ENCODE results near the gene UBE2O.

Gene UBE2O

DNA sequence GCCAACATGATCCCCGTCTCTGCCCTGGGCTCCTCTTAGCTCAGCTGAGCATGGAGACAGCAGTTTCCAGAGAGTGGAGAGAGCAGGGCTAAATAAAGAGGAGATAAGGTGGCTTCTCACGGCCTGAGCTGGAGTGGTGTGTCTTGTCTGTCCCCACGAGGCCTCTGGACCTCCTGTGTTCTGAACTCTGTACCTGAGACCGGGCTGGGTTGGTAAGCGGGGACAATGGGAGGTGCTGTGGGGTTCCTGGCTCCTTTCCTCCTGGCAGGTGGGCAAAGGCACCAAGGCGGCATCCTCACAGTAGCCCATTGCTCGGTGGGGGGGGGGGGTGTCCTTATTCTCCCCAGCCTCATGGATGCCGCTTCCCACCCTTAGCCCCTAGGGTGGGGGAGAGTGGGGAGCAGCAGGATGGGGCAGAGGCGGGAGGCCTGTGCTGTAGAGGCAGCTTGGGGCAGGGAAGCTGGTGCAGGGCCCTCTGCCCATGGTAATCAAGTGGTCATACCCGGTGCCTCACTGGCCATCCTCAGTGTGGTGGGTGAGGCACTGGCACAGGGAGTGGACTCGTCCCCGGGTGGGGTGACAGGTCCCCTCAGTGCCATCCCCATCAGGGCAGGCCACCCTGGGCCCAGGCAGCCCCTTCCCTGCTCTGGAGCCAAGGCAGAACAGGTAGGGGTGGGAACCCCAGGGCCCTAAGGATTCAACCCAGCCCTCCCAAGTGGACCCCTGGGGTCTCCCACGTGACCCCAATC lies 17.2 kb upstream of the UBE2O start:
- no peak overlapping the region for H3K18ac ChIP-seq (ENCODE audit: low read depth in 1 of 2, low read length in 2 of 2)
- no peak overlapping the region for H2BK120ac ChIP-seq (ENCODE audit: low read depth, low read length)

DNA sequence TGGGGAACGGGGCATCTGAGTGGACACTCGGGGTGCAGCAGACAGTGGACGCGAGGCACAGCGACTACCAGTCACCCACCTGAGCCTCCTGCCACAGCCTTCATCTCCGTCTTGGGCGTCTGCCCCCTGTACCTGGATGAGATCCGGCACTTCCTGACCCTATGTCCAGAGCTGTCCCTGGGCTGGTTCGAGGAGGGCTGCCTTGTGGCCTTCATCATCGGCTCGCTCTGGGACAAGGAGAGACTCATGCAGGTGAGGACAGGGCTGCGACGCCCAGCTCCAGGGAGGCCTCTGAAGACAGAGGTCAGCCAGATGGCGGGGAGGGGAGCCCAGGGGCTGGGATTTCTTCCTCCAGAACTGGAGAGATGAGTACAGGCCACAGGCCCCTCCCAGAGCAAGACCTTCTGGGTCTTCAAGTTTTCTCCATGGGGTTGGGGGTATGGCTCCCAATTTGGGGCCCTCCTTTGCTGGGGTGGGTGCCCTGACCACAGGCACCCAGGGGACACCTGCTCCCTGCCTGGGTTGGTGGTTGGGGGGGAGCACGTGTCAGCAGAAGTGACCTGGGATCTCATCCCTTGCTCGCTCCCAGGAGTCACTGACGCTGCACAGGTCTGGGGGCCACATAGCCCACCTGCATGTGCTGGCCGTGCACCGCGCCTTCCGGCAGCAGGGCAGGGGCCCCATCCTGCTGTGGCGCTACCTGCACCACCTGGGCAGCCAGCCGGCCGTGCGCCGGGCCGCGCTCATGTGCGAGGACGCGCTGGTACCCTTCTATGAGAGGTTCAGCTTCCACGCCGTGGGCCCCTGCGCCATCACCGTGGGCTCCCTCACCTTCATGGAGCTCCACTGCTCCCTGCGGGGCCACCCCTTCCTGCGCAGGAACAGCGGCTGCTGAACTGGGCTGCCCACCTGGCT lies 16.4 kb upstream of the UBE2O start:
- Histone ChIP-seq H3K4me3 (ENCODE audit: insufficient read depth in 1 of 2, low read depth in 1 of 2, low read length in 2 of 2) (no peak overlapping the region), H4K8ac (ENCODE audit: low read length) (no peak overlapping the region), H3K27ac (ENCODE audit: low read length, poor library complexity, severe bottlenecking) (no peak overlapping the region), H2BK12ac (ENCODE audit: low read length in 2 of 2) (no peak overlapping the region), H3K4me1 (ENCODE audit: control insufficient read depth, insufficient read depth, low read depth, low read length) (peaks cover 9% of the 10 kb centered on the region), H3K36me3 (ENCODE audit: control insufficient read depth in 1 of 2, insufficient read depth in 2 of 2, low read depth in 1 of 2, low read length in 2 of 2) (peaks cover 0 to 57% of the 10 kb centered on the region in 2 experiments), H2AFZ (ENCODE audit: low read depth, low read length) (no peak overlapping the region), H2BK120ac (ENCODE audit: low read depth, low read length) (no peak overlapping the region), H3K18ac (ENCODE audit: low read depth in 1 of 2, low read length in 2 of 2) (no peak overlapping the region), H3K4ac (ENCODE audit: low read depth in 1 of 2, low read length in 2 of 2) (no peak overlapping the region), H3K27me3 (ENCODE audit: control insufficient read depth in 1 of 2, insufficient read depth in 1 of 2, low read length in 2 of 2) (peaks cover 0 to 51% of the 10 kb centered on the region in 2 experiments), H3K9ac (ENCODE audit: low read length) (no peak overlapping the region), H3K9me3 (ENCODE audit: control insufficient read depth, low read length) (no peaks in the 10 kb centered on the region), H2BK5ac (ENCODE audit: low read depth, low read length, poor library complexity, severe bottlenecking) (no peak overlapping the region), H3K23ac (ENCODE audit: low read length in 2 of 2) (no peak overlapping the region), H2AK5ac (ENCODE audit: low read length, severe bottlenecking) (no peak overlapping the region), H4K91ac (ENCODE audit: low read length) (no peak overlapping the region), H3K14ac (ENCODE audit: low read length in 2 of 2) (no peak overlapping the region), H3K79me1 (replicated peaks; ENCODE audit: low read length, poor library complexity, severe bottlenecking) (no peaks in the 10 kb centered on the region), H2BK15ac (ENCODE audit: low read depth, poor library complexity, severe bottlenecking) (peak overlapping the region; percentile 45), H3K4me2 (ENCODE audit: low read length, poor library complexity, severe bottlenecking) (no peak overlapping the region)
- WGBS, result 95% methylated on average over 38 of the region's 38 CpGs
- no peak for DNase-seq

More for the DNA sequence above, 17.2 kb upstream of the UBE2O start:
- peak overlapping the region; percentile 58 for H4K91ac ChIP-seq (ENCODE audit: low read length)
- H3K4ac ChIP-seq (ENCODE audit: low read depth in 1 of 2, low read length in 2 of 2), result no peak overlapping the region
- no peak overlapping the region for H4K8ac ChIP-seq (ENCODE audit: low read length)
- H2BK5ac ChIP-seq (ENCODE audit: low read depth, low read length, poor library complexity, severe bottlenecking), result no peak overlapping the region
- H3K23ac ChIP-seq (ENCODE audit: low read length in 2 of 2), result no peak overlapping the region
- H3K9ac ChIP-seq (ENCODE audit: low read length), result no peak overlapping the region
- peaks cover 0 to 51% of the 10 kb centered on the region in 2 experiments for H3K27me3 ChIP-seq (ENCODE audit: control insufficient read depth in 1 of 2, insufficient read depth in 1 of 2, low read length in 2 of 2)
- peaks cover 0 to 65% of the 10 kb centered on the region in 2 experiments for H3K36me3 ChIP-seq (ENCODE audit: control insufficient read depth in 1 of 2, insufficient read depth in 2 of 2, low read depth in 1 of 2, low read length in 2 of 2)
- no peak overlapping the region for H3K27ac ChIP-seq (ENCODE audit: low read length, poor library complexity, severe bottlenecking)
- H3K9me3 ChIP-seq (ENCODE audit: control insufficient read depth, low read length), result no peaks in the 10 kb centered on the region
- no peak overlapping the region for H3K4me2 ChIP-seq (ENCODE audit: low read length, poor library complexity, severe bottlenecking)
- no peak overlapping the region for H3K14ac ChIP-seq (ENCODE audit: low read length in 2 of 2)
- no peaks in the 10 kb centered on the region for H3K79me1 ChIP-seq (replicated peaks; ENCODE audit: low read length, poor library complexity, severe bottlenecking)
- peaks cover 9% of the 10 kb centered on the region for H3K4me1 ChIP-seq (ENCODE audit: control insufficient read depth, insufficient read depth, low read depth, low read length)
- no peak overlapping the region for H2AK5ac ChIP-seq (ENCODE audit: low read length, severe bottlenecking)
- H2AFZ ChIP-seq (ENCODE audit: low read depth, low read length), result no peak overlapping the region
- WGBS, result 90% methylated on average over 11 of the region's 13 CpGs
- no peak overlapping the region for H3K4me3 ChIP-seq (ENCODE audit: insufficient read depth in 1 of 2, low read depth in 1 of 2, low read length in 2 of 2)
- no peak overlapping the region for H2BK12ac ChIP-seq (ENCODE audit: low read length in 2 of 2)
- no peak for DNase-seq
- H2BK15ac ChIP-seq (ENCODE audit: low read depth, poor library complexity, severe bottlenecking), result no peak overlapping the region

DNA sequence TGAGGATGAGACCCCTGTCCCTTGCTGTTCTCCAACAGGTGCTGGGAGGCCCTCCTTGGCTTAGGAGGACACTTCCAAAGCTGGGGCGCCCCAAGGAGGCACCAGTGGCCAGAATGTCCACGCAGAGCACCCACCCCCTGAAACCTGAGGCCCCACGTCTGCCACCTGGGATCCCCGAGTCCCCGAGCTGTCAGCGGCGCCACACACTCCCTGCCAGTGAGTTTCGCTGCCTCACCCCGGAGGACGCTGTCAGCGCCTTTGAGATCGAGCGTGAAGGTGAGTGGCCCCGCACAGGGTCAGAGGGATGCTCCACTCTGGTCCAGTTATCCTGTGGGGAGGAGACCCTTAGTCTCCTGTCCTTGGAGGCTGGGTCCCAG lies 15.7 kb upstream of the UBE2O start:
- no peaks in the 10 kb centered on the region for H3K79me1 ChIP-seq (replicated peaks; ENCODE audit: low read length, poor library complexity, severe bottlenecking)
- H2BK5ac ChIP-seq (ENCODE audit: low read depth, low read length, poor library complexity, severe bottlenecking), result no peak overlapping the region
- H2BK15ac ChIP-seq (ENCODE audit: low read depth, poor library complexity, severe bottlenecking), result no peak overlapping the region
- no peak overlapping the region for H3K23ac ChIP-seq (ENCODE audit: low read length in 2 of 2)
- H3K4ac ChIP-seq (ENCODE audit: low read depth in 1 of 2, low read length in 2 of 2), result no peak overlapping the region
- no peaks in the 10 kb centered on the region for H3K9me3 ChIP-seq (ENCODE audit: control insufficient read depth, low read length)
- DNase-seq, result no peak
- peaks cover 9% of the 10 kb centered on the region for H3K4me1 ChIP-seq (ENCODE audit: control insufficient read depth, insufficient read depth, low read depth, low read length)
- no peak overlapping the region for H3K18ac ChIP-seq (ENCODE audit: low read depth in 1 of 2, low read length in 2 of 2)
- H2AK5ac ChIP-seq (ENCODE audit: low read length, severe bottlenecking), result no peak overlapping the region
- H3K4me3 ChIP-seq (ENCODE audit: insufficient read depth in 1 of 2, low read depth in 1 of 2, low read length in 2 of 2), result no peak overlapping the region
- H2AFZ ChIP-seq (ENCODE audit: low read depth, low read length), result no peak overlapping the region
- no peak overlapping the region for H3K14ac ChIP-seq (ENCODE audit: low read length in 2 of 2)
- H3K27ac ChIP-seq (ENCODE audit: low read length, poor library complexity, severe bottlenecking), result no peak overlapping the region
- H4K8ac ChIP-seq (ENCODE audit: low read length), result no peak overlapping the region
- H3K36me3 ChIP-seq (ENCODE audit: control insufficient read depth in 1 of 2, insufficient read depth in 2 of 2, low read depth in 1 of 2, low read length in 2 of 2), result peaks cover 0 to 50% of the 10 kb centered on the region in 2 experiments
- no peak overlapping the region for H3K9ac ChIP-seq (ENCODE audit: low read length)
- no peak overlapping the region for H3K4me2 ChIP-seq (ENCODE audit: low read length, poor library complexity, severe bottlenecking)
- no peak overlapping the region for H2BK12ac ChIP-seq (ENCODE audit: low read length in 2 of 2)
- 93% methylated on average over 14 of the region's 14 CpGs for WGBS
- H3K27me3 ChIP-seq (ENCODE audit: control insufficient read depth in 1 of 2, insufficient read depth in 1 of 2, low read length in 2 of 2), result peaks cover 0 to 52% of the 10 kb centered on the region in 2 experiments
- H2BK120ac ChIP-seq (ENCODE audit: low read depth, low read length), result no peak overlapping the region
- no peak overlapping the region for H4K91ac ChIP-seq (ENCODE audit: low read length)

Data from mesenchymal stem cell (in vitro differentiated cells and primary cell).